VCaP (cell line): Measurements from ENCODE around the gene TMEM41A.

ENCODE experiments used
- H3K27ac ChIP-seq: fragments of 450-650 bp; 2 replicates; pipeline ENCODE4 v1.5.1; 2017
- CTCF ChIP-seq: fragments of 450-650 bp; conservative IDR thresholded peaks from 2 replicates; pipeline ENCODE4 v1.5.1; 2017; ENCODE audit warnings: mild to moderate bottlenecking, moderate library complexity

Gene TMEM41A

GRCh38 chr3:185498503-185499396, at the start of gene TMEM41A:
TMEM41A (minus strand) TSS chr3:185499035; CDS start chr3:185498961, 74 bp downstream.
- 0 out of 2 replicates have a peak, but pooled peaks have one; percentile 4 for TF ChIP-seq CTCF
- peak within 1 kb of the TSS; percentile 83 for H3K27ac ChIP-seq

- no peak for TF ChIP-seq CTCF
- H3K27ac ChIP-seq: no peak overlapping the region
Measured at GRCh38 chr3:185540695-185541094, 41.9 kb upstream of the TMEM41A start.

- TF ChIP-seq CTCF: no peak
Measured at GRCh38 chr3:185539934-185540333, 41.1 kb upstream of the TMEM41A start.

GRCh38 chr3:185537369-185537970, 38.6 kb upstream of the TMEM41A start:
- peak overlapping the region; percentile 73 for H3K27ac ChIP-seq
- no peak for TF ChIP-seq CTCF

More at GRCh38 chr3:185539934-185540333, 41.1 kb upstream of the TMEM41A start:
- no peak overlapping the region for H3K27ac ChIP-seq

- TF ChIP-seq CTCF: no peak
- H3K27ac ChIP-seq: no peak overlapping the region
Measured at GRCh38 chr3:185534511-185534910, 35.7 kb upstream of the TMEM41A start.

- TF ChIP-seq CTCF: no peak
- no peak overlapping the region for H3K27ac ChIP-seq
Measured at GRCh38 chr3:185532901-185533300, 34.1 kb upstream of the TMEM41A start.

GRCh38 chr3:185530856-185531255, 32.0 kb upstream of the TMEM41A start:
- no peak for TF ChIP-seq CTCF

More at GRCh38 chr3:185530856-185531255, 32.0 kb upstream of the TMEM41A start:
- H3K27ac ChIP-seq: no peak overlapping the region
